ENCODE measurements around the gene DYNC1H1. TPM values are rescaled to one million over a fixed set of nuclear protein-coding genes. Genes with fewer than 3 reads are reported as not detected.
A peak's percentile ranks its signal among the peaks of the same experiment; 100 is the strongest.

The DYNC1H1 gene
- total RNA-seq, 1 donor from 2014 or later, result 591 TPM

DNA sequence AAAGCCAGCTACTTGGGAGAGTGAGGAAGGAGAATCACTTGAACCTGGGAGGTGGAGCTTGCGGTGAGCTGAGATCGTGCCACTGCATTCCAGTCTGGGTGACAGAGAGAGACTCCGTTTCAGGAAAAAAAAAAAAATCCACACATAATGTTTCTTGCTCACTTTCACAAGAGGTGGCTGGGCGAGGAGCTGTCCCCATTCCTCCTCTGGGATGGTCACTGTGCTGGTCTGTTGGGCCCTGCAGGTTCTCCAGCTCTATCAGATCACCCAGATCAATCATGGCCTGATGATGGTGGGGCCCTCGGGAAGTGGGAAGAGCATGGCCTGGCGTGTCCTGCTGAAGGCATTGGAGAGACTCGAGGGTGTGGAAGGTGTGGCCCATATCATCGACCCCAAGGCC is 47.3 kb downstream of the DYNC1H1 start:
- TF ChIP-seq, protein P1, sequence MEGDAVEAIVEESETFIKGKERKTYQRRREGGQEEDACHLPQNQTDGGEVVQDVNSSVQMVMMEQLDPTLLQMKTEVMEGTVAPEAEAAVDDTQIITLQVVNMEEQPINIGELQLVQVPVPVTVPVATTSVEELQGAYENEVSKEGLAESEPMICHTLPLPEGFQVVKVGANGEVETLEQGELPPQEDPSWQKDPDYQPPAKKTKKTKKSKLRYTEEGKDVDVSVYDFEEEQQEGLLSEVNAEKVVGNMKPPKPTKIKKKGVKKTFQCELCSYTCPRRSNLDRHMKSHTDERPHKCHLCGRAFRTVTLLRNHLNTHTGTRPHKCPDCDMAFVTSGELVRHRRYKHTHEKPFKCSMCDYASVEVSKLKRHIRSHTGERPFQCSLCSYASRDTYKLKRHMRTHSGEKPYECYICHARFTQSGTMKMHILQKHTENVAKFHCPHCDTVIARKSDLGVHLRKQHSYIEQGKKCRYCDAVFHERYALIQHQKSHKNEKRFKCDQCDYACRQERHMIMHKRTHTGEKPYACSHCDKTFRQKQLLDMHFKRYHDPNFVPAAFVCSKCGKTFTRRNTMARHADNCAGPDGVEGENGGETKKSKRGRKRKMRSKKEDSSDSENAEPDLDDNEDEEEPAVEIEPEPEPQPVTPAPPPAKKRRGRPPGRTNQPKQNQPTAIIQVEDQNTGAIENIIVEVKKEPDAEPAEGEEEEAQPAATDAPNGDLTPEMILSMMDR (IDR thresholded peaks at IDR 0.05; ENCODE audit: insufficient read depth, low read depth, low read length), result no peak
- no peak overlapping the region for H3K4me3 ChIP-seq (ENCODE audit: insufficient read depth, low read depth, low read length)
- no peak overlapping the region for H3K9ac ChIP-seq (ENCODE audit: low read length)
- Mint-ChIP-seq H3K9me3 (ENCODE audit: unreplicated experiment) (no peaks in the 10 kb centered on the region), H3K4me3 (ENCODE audit: unreplicated experiment) (no peak overlapping the region), H3K27me3 (ENCODE audit: low read depth, unreplicated experiment) (no peaks in the 10 kb centered on the region), H3K4me1 (ENCODE audit: low read depth, unreplicated experiment) (peaks cover 2% of the 10 kb centered on the region), H3K36me3 (ENCODE audit: low read depth, unreplicated experiment) (peaks cover 48% of the 10 kb centered on the region), H3K27ac (ENCODE audit: unreplicated experiment) (no peak overlapping the region)
- H4K20me1 ChIP-seq (ENCODE audit: insufficient read depth, low read length), result peaks cover 78% of the 10 kb centered on the region
- H3K4me2 ChIP-seq (ENCODE audit: low read length), result no peak overlapping the region
- peaks cover 11% of the 10 kb centered on the region for H3K79me2 ChIP-seq (ENCODE audit: insufficient read depth, low read length)
- H3K27ac ChIP-seq (ENCODE audit: low read depth, low read length), result no peak overlapping the region
- no peaks in the 10 kb centered on the region for H3K9me3 ChIP-seq (ENCODE audit: insufficient read depth, low read depth, low read length)
- FAIRE-seq (no peak), DNase-seq (ENCODE audit: low read depth) (no peak)
- no peaks in the 10 kb centered on the region for H3K27me3 ChIP-seq (ENCODE audit: insufficient read depth, low read length)
- H3K36me3 ChIP-seq (ENCODE audit: insufficient read depth, low read length), result peaks cover 90% of the 10 kb centered on the region
- no peaks in the 10 kb centered on the region for H3K4me1 ChIP-seq (ENCODE audit: insufficient read depth, low read length)
- no peak overlapping the region for H2AFZ ChIP-seq (ENCODE audit: low read depth, low read length)

GRCh38 chr14:102012336-102012735 is 48.0 kb downstream of the DYNC1H1 start:
- Mint-ChIP-seq H3K4me1 (ENCODE audit: low read depth, unreplicated experiment) (peaks cover 2% of the 10 kb centered on the region), H3K27ac (ENCODE audit: unreplicated experiment) (no peak overlapping the region), H3K4me3 (ENCODE audit: unreplicated experiment) (peak overlapping the region; percentile 14), H3K36me3 (ENCODE audit: low read depth, unreplicated experiment) (peaks cover 47% of the 10 kb centered on the region), H3K9me3 (ENCODE audit: unreplicated experiment) (no peaks in the 10 kb centered on the region), H3K27me3 (ENCODE audit: low read depth, unreplicated experiment) (no peaks in the 10 kb centered on the region)
- H2AFZ ChIP-seq (ENCODE audit: low read depth, low read length), result no peak overlapping the region
- no peak overlapping the region for H3K27ac ChIP-seq (ENCODE audit: low read depth, low read length)
- no peak overlapping the region for H3K4me3 ChIP-seq (ENCODE audit: insufficient read depth, low read depth, low read length)
- H3K4me1 ChIP-seq (ENCODE audit: insufficient read depth, low read length), result no peaks in the 10 kb centered on the region
- H3K27me3 ChIP-seq (ENCODE audit: insufficient read depth, low read length), result no peaks in the 10 kb centered on the region
- H3K79me2 ChIP-seq (ENCODE audit: insufficient read depth, low read length), result peaks cover 13% of the 10 kb centered on the region
- no peak overlapping the region for H3K4me2 ChIP-seq (ENCODE audit: low read length)
- no peaks in the 10 kb centered on the region for H3K9me3 ChIP-seq (ENCODE audit: insufficient read depth, low read depth, low read length)
- peaks cover 80% of the 10 kb centered on the region for H4K20me1 ChIP-seq (ENCODE audit: insufficient read depth, low read length)
- no peak for DNase-seq (ENCODE audit: low read depth)
- TF ChIP-seq, protein P1 (IDR thresholded peaks at IDR 0.05; ENCODE audit: insufficient read depth, low read depth, low read length), result no peak
- TF ChIP-seq EZH2 (IDR thresholded peaks at IDR 0.05; ENCODE audit: insufficient read depth, low read length), result no peak
- FAIRE-seq, result no peak
- no peak overlapping the region for H3K9ac ChIP-seq (ENCODE audit: low read length)
- peaks cover 91% of the 10 kb centered on the region for H3K36me3 ChIP-seq (ENCODE audit: insufficient read depth, low read length)

GRCh38 chr14:102013669-102014200 is 49.4 kb downstream of the DYNC1H1 start:
- peaks cover 2% of the 10 kb centered on the region for H3K4me1 Mint-ChIP-seq (ENCODE audit: low read depth, unreplicated experiment)
- H3K4me3 Mint-ChIP-seq (ENCODE audit: unreplicated experiment), result no peak overlapping the region
- no peak for FAIRE-seq
- Histone ChIP-seq H3K4me3 (ENCODE audit: insufficient read depth, low read depth, low read length) (no peak overlapping the region), H3K4me1 (ENCODE audit: insufficient read depth, low read length) (no peaks in the 10 kb centered on the region), H3K36me3 (ENCODE audit: insufficient read depth, low read length) (peaks cover 87% of the 10 kb centered on the region), H3K4me2 (ENCODE audit: low read length) (no peak overlapping the region), H3K27ac (ENCODE audit: low read depth, low read length) (no peak overlapping the region), H3K79me2 (ENCODE audit: insufficient read depth, low read length) (peaks cover 14% of the 10 kb centered on the region), H3K9me3 (ENCODE audit: insufficient read depth, low read depth, low read length) (no peaks in the 10 kb centered on the region), H2AFZ (ENCODE audit: low read depth, low read length) (no peak overlapping the region), H4K20me1 (ENCODE audit: insufficient read depth, low read length) (peaks cover 76% of the 10 kb centered on the region), H3K9ac (ENCODE audit: low read length) (no peak overlapping the region), H3K27me3 (ENCODE audit: insufficient read depth, low read length) (no peaks in the 10 kb centered on the region)
- H3K9me3 Mint-ChIP-seq (ENCODE audit: unreplicated experiment), result no peaks in the 10 kb centered on the region
- TF ChIP-seq, protein P1 (IDR thresholded peaks at IDR 0.05; ENCODE audit: insufficient read depth, low read depth, low read length), result no peak
- TF ChIP-seq EZH2 (IDR thresholded peaks at IDR 0.05; ENCODE audit: insufficient read depth, low read length), result no peak
- H3K27ac Mint-ChIP-seq (ENCODE audit: unreplicated experiment), result no peak overlapping the region
- H3K27me3 Mint-ChIP-seq (ENCODE audit: low read depth, unreplicated experiment), result no peaks in the 10 kb centered on the region
- DNase-seq (ENCODE audit: low read depth), result no peak
- H3K36me3 Mint-ChIP-seq (ENCODE audit: low read depth, unreplicated experiment), result peaks cover 47% of the 10 kb centered on the region

Data from astrocyte (in vitro differentiated cells and primary cell).